ENCODE data around the gene RPS19. TPM values are rescaled to one million over a fixed set of nuclear protein-coding genes. Genes with fewer than 3 reads are reported as not detected.
A peak's percentile ranks its signal among the peaks of the same experiment; 100 is the strongest.

Gene RPS19
- total and polyA plus RNA-seq, 2 experiments from 2014 or later = 840 to 1,425 TPM

GRCh38 chr19:41901707-41902360 is 41.8 kb downstream of the RPS19 start:
- no peaks in the 10 kb centered on the region for H4K20me1 ChIP-seq (ENCODE audit: insufficient read depth, poor library complexity, severe bottlenecking)
- no peak overlapping the region for H2AFZ ChIP-seq
- WGBS (ENCODE audit: low lambda C conversion rate, missing lambda C conversion rate) = 94% methylated on average over 19 of the region's 21 CpGs
- no peak overlapping the region for H3K27ac ChIP-seq
- H3K9me2 ChIP-seq (replicated peaks; ENCODE audit: insufficient read depth) = no peaks in the 10 kb centered on the region
- no peaks in the 10 kb centered on the region for H3K36me3 ChIP-seq (replicated peaks; ENCODE audit: insufficient read depth, low read depth)
- no peaks in the 10 kb centered on the region for H3K27me3 ChIP-seq
- no peaks in the 10 kb centered on the region for H3K9me3 ChIP-seq (ENCODE audit: low read depth)
- no peaks in the 10 kb centered on the region for H3K79me2 ChIP-seq
- no peak overlapping the region for H3K4me2 ChIP-seq
- DNase-seq (ENCODE audit: low spot score) = no peak
- H3K4me3 ChIP-seq = no peak overlapping the region
- TF ChIP-seq EZH2phosphoT487 (IDR thresholded peaks at IDR 0.05; ENCODE audit: low read depth, severe bottlenecking, unreplicated experiment) = no peak
- TF ChIP-seq CTCF (IDR thresholded peaks at IDR 0.05; ENCODE audit: poor library complexity) = no peak
- no peak for TF ChIP-seq EZH2 (IDR thresholded peaks at IDR 0.05; ENCODE audit: borderline replicate concordance)
- H3K4me1 ChIP-seq (ENCODE audit: insufficient read depth) = peaks cover 15% of the 10 kb centered on the region

- no peak for TF ChIP-seq CTCF (IDR thresholded peaks at IDR 0.05; ENCODE audit: poor library complexity)
- TF ChIP-seq EZH2phosphoT487 (IDR thresholded peaks at IDR 0.05; ENCODE audit: low read depth, severe bottlenecking, unreplicated experiment) = no peak
- no peak for TF ChIP-seq EZH2 (IDR thresholded peaks at IDR 0.05; ENCODE audit: borderline replicate concordance)
- no peaks in the 10 kb centered on the region for H3K9me3 ChIP-seq (ENCODE audit: low read depth)
- DNase-seq (ENCODE audit: low spot score) = no peak
- no peaks in the 10 kb centered on the region for H3K9me2 ChIP-seq (replicated peaks; ENCODE audit: insufficient read depth)
- no peaks in the 10 kb centered on the region for H3K36me3 ChIP-seq (replicated peaks; ENCODE audit: insufficient read depth, low read depth)
- H3K4me2 ChIP-seq = no peak overlapping the region
- no peak overlapping the region for H2AFZ ChIP-seq
- H4K20me1 ChIP-seq (ENCODE audit: insufficient read depth, poor library complexity, severe bottlenecking) = no peaks in the 10 kb centered on the region
- 98% methylated on average over 16 of the region's 17 CpGs for WGBS (ENCODE audit: low lambda C conversion rate, missing lambda C conversion rate)
- no peak overlapping the region for H3K27ac ChIP-seq
- H3K79me2 ChIP-seq = no peaks in the 10 kb centered on the region
- H3K27me3 ChIP-seq = no peaks in the 10 kb centered on the region
- no peak overlapping the region for H3K4me3 ChIP-seq
- peaks cover 15% of the 10 kb centered on the region for H3K4me1 ChIP-seq (ENCODE audit: insufficient read depth)
These were observed 42.5 kb downstream of the RPS19 start for GRCh38 chr19:41902594-41902993.

GRCh38 chr19:41903193-41903953 is 43.3 kb downstream of the RPS19 start:
- peak overlapping the region; percentile 85 for H3K27ac ChIP-seq
- H4K20me1 ChIP-seq (ENCODE audit: insufficient read depth, poor library complexity, severe bottlenecking) = no peaks in the 10 kb centered on the region
- no peak for TF ChIP-seq CTCF (IDR thresholded peaks at IDR 0.05; ENCODE audit: poor library complexity)
- TF ChIP-seq EZH2 (IDR thresholded peaks at IDR 0.05; ENCODE audit: borderline replicate concordance) = no peak
- TF ChIP-seq EZH2phosphoT487 (IDR thresholded peaks at IDR 0.05; ENCODE audit: low read depth, severe bottlenecking, unreplicated experiment) = no peak
- no peak overlapping the region for H3K4me3 ChIP-seq
- no peaks in the 10 kb centered on the region for H3K27me3 ChIP-seq
- H3K9me3 ChIP-seq (ENCODE audit: low read depth) = no peaks in the 10 kb centered on the region
- no peak overlapping the region for H2AFZ ChIP-seq
- 95% methylated on average over 17 of the region's 19 CpGs for WGBS (ENCODE audit: low lambda C conversion rate, missing lambda C conversion rate)
- peaks cover 15% of the 10 kb centered on the region for H3K4me1 ChIP-seq (ENCODE audit: insufficient read depth)
- no peaks in the 10 kb centered on the region for H3K9me2 ChIP-seq (replicated peaks; ENCODE audit: insufficient read depth)
- H3K79me2 ChIP-seq = no peaks in the 10 kb centered on the region
- no peak overlapping the region for H3K4me2 ChIP-seq
- DNase-seq (ENCODE audit: low spot score) = no peak
- H3K36me3 ChIP-seq (replicated peaks; ENCODE audit: insufficient read depth, low read depth) = no peaks in the 10 kb centered on the region

Data from hepatocyte (in vitro differentiated cells).